ENCODE data around the gene FOXP1. TPM values are rescaled to one million over a fixed set of nuclear protein-coding genes. Genes with fewer than 3 reads are reported as not detected.

Gene FOXP1
- total and polyA plus RNA-seq, 12 donors, result 7.6 to 42.7 (median 24.3) TPM

- TF ChIP-seq CTCF (IDR thresholded peaks at IDR 0.05) (peak; percentile 44 to 63 (median 56)), POLR2A (IDR thresholded peaks at IDR 0.05) (no peak)
- intact Hi-C loops (cut with DNase I), result no loop called here
- Histone ChIP-seq H3K36me3 (replicated peaks in 1 of 2) (no peaks in the 10 kb centered on the region), H3K27me3 (no peaks in the 10 kb centered on the region), H3K4me1 (replicated peaks in 1 of 2) (peaks cover 11% of the 10 kb centered on the region in 2 donors), H3K9me3 (replicated peaks in 1 of 3) (no peaks in the 10 kb centered on the region), H3K27ac (no peak overlapping the region), H3K4me3 (no peak overlapping the region)
- DNase-seq, result peak in 4 of 7 donors; percentile 20 to 52 (median 32)
- 25 to 27% (median 26%) methylated on average over 5 of the region's 5 CpGs for whole genome bisulfite sequencing, 4 donors
Measured at GRCh38 chr3:71397046-71397445, 186.5 kb downstream of the FOXP1 start.

GRCh38 chr3:71395927-71396695 is 187.4 kb downstream of the FOXP1 start:
- Histone ChIP-seq H3K9me3 (replicated peaks in 1 of 3) (no peaks in the 10 kb centered on the region), H3K27me3 (no peaks in the 10 kb centered on the region), H3K4me3 (no peak overlapping the region), H3K36me3 (replicated peaks in 1 of 2) (no peaks in the 10 kb centered on the region), H3K4me1 (replicated peaks in 1 of 2) (peaks cover 11 to 12% of the 10 kb centered on the region in 2 donors), H3K27ac (peak overlapping the region in 1 of 5 donors; percentile 17)
- peak in 1 of 7 donors; percentile 24 for DNase-seq
- WGBS, 4 donors, result 70 to 85% (median 77%) methylated on average over 7 of the region's 7 CpGs
- intact Hi-C loops (cut with DNase I), result no loop called here
- TF ChIP-seq POLR2A (IDR thresholded peaks at IDR 0.05), result no peak

- intact Hi-C loops (cut with DNase I), result no loop called here
- no peak for DNase-seq
- H3K9me3 ChIP-seq (replicated peaks in 1 of 3), result no peaks in the 10 kb centered on the region
- WGBS, 4 donors, result 84 to 95% (median 91%) methylated on average over 3 of the region's 3 CpGs
- H3K27me3 ChIP-seq, result no peaks in the 10 kb centered on the region
- H3K27ac ChIP-seq, result no peak overlapping the region
- TF ChIP-seq POLR2A (IDR thresholded peaks at IDR 0.05) (no peak), CTCF (IDR thresholded peaks at IDR 0.05) (no peak)
- no peak overlapping the region for H3K4me3 ChIP-seq
- H3K4me1 ChIP-seq (replicated peaks in 1 of 2), result peaks cover 11 to 18% of the 10 kb centered on the region in 2 donors
- no peaks in the 10 kb centered on the region for H3K36me3 ChIP-seq (replicated peaks in 1 of 2)
Measured at GRCh38 chr3:71395470-71395869, 188.1 kb downstream of the FOXP1 start.

GRCh38 chr3:71393745-71394144 is 189.8 kb downstream of the FOXP1 start:
- intact Hi-C loops (cut with DNase I), result no loop called here
- H3K27me3 ChIP-seq, result no peaks in the 10 kb centered on the region
- no peaks in the 10 kb centered on the region for H3K9me3 ChIP-seq (replicated peaks in 1 of 3)
- no peak for DNase-seq
- TF ChIP-seq CTCF (IDR thresholded peaks at IDR 0.05) (no peak), POLR2A (IDR thresholded peaks at IDR 0.05) (no peak)
- H3K4me3 ChIP-seq, result no peak overlapping the region
- H3K4me1 ChIP-seq (replicated peaks in 1 of 2), result peaks cover 9 to 20% of the 10 kb centered on the region in 2 donors
- no peaks in the 10 kb centered on the region for H3K36me3 ChIP-seq (replicated peaks in 1 of 2)
- WGBS, 4 donors, result 90 to 100% (median 97%) methylated on average over 2 of the region's 2 CpGs
- H3K27ac ChIP-seq, result no peak overlapping the region

GRCh38 chr3:71393093-71393492 is 190.4 kb downstream of the FOXP1 start:
- peaks cover 3 to 17% of the 10 kb centered on the region in 2 donors for H3K4me1 ChIP-seq (replicated peaks in 1 of 2)
- intact Hi-C loops (cut with DNase I), result no loop called here

More at GRCh38 chr3:71393093-71393492, 190.4 kb downstream of the FOXP1 start:
- Histone ChIP-seq H3K27me3 (no peaks in the 10 kb centered on the region), H3K36me3 (replicated peaks in 1 of 2) (no peaks in the 10 kb centered on the region), H3K27ac (no peak overlapping the region), H3K4me3 (no peak overlapping the region), H3K9me3 (replicated peaks in 1 of 3) (no peaks in the 10 kb centered on the region)
- DNase-seq, result no peak
- TF ChIP-seq CTCF (IDR thresholded peaks at IDR 0.05), result no peak
- 97 to 100% (median 98%) methylated on average over 1 of the region's 1 CpG for WGBS, 4 donors

Measured in adrenal gland (tissue), 12 donors.